ENCODE measurements around the gene SLC22A31. TPM values are rescaled to one million over a fixed set of nuclear protein-coding genes. Genes with fewer than 3 reads are reported as not detected.

Gene SLC22A31
- total and polyA plus RNA-seq, 9 of the 15 experiments (the other 6 are each of a cell fraction or from before 2014, with no cell fraction given), result 0.29 to 2.2 (median 0.47) TPM; not detected in 3

DNA sequence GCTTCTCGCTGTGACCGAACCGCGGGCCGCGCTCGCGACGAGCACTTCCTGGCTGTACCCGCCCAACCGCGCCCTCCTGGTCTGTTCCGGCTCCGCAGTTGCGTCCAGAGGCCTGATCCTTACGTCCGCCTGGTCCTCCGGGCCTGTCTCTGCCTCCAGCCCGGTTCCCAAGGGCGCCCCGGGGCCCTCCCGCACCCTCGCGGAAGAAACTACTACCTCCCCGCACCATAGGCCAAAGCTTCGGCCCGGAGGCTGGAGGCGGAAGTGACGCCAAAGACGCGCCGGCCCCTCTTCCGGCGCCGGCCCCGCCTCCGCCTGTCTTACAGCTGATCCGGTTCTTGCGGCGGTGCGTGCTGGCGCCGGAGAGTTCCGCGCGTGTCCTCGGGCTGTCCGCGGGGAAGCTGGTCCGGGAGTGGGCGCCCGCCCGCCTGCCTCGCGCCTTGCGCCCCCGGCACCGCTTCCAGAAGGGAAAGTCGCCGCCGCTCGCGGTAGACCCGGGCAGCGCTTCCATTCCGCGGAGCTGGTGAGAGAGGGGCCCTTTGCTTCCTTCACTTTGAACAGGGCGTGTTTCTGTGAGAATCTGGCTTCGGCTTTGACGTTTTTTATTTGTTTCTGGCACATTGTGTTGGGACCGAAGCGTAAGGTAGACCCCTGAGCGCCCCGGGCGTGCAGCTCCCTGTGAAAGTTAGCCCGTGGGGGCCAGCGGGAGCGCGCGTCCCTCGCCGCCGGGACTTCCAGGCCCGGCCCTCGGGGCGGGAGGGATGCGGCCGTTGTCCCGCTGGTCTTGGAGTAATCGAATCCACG is 17.3 kb upstream of the SLC22A31 start, which contains the start of gene ZNF778 (continued):
- TF ChIP-seq, protein P1, sequence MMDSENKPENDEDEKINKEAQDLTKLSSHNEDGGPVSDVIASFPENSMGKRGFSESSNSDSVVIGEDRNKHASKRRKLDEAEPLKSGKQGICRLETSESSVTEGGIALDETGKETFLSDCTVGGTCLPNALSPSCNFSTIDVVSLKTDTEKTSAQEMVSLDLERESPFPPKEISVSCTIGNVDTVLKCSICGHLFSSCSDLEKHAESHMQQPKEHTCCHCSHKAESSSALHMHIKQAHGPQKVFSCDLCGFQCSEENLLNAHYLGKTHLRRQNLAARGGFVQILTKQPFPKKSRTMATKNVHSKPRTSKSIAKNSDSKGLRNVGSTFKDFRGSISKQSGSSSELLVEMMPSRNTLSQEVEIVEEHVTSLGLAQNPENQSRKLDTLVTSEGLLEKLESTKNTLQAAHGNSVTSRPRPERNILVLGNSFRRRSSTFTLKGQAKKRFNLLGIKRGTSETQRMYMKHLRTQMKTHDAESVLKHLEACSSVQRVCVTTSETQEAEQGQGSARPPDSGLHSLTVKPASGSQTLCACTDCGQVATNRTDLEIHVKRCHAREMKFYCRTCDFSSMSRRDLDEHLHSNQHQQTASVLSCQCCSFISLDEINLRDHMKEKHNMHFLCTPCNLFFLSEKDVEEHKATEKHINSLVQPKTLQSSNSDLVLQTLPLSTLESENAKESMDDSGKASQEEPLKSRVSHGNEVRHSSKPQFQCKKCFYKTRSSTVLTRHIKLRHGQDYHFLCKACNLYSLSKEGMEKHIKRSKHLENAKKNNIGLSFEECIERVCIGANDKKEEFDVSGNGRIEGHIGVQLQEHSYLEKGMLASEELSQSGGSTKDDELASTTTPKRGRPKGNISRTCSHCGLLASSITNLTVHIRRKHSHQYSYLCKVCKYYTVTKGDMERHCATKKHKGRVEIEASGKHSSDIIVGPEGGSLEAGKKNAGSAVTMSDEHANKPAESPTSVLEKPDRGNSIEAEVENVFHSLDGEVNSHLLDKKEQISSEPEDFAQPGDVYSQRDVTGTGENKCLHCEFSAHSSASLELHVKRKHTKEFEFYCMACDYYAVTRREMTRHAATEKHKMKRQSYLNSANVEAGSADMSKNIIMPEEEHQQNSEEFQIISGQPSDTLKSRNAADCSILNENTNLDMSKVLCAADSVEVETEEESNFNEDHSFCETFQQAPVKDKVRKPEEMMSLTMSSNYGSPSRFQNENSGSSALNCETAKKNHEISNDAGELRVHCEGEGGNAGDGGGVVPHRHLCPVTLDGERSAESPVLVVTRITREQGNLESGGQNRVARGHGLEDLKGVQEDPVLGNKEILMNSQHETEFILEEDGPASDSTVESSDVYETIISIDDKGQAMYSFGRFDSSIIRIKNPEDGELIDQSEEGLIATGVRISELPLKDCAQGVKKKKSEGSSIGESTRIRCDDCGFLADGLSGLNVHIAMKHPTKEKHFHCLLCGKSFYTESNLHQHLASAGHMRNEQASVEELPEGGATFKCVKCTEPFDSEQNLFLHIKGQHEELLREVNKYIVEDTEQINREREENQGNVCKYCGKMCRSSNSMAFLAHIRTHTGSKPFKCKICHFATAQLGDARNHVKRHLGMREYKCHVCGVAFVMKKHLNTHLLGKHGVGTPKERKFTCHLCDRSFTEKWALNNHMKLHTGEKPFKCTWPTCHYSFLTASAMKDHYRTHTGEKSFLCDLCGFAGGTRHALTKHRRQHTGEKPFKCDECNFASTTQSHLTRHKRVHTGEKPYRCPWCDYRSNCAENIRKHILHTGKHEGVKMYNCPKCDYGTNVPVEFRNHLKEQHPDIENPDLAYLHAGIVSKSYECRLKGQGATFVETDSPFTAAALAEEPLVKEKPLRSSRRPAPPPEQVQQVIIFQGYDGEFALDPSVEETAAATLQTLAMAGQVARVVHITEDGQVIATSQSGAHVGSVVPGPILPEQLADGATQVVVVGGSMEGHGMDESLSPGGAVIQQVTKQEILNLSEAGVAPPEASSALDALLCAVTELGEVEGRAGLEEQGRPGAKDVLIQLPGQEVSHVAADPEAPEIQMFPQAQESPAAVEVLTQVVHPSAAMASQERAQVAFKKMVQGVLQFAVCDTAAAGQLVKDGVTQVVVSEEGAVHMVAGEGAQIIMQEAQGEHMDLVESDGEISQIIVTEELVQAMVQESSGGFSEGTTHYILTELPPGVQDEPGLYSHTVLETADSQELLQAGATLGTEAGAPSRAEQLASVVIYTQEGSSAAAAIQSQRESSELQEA (IDR thresholded peaks at IDR 0.05; ENCODE audit: low read depth), result no peak
- TF ChIP-seq NCOA2 (IDR thresholded peaks at IDR 0.05; ENCODE audit: partially characterized antibody in 2 of 2) (no peak), ZNF347 (CRISPR knock-in tag; IDR thresholded peaks at IDR 0.05; ENCODE audit: low read depth) (no peak), MECOM (CRISPR knock-in tag; IDR thresholded peaks at IDR 0.05) (no peak), IRF2 (CRISPR knock-in tag; IDR thresholded peaks at IDR 0.05) (no peak), NR2C2 (CRISPR knock-in tag; IDR thresholded peaks at IDR 0.05) (no peak), NR2C2 (tag; IDR thresholded peaks at IDR 0.05) (peak; percentile 26; the same call in 1 of the 2 replicates), POLR2AphosphoS5 (IDR thresholded peaks at IDR 0.05; ENCODE audit: control insufficient read depth, insufficient read depth, low read depth, low read length) (peak; percentile 85), DIDO1 (tag; IDR thresholded peaks at IDR 0.05; ENCODE audit: low read depth) (peak; percentile 53; the same call in 1 of the 2 replicates)
- TF ChIP-seq, protein P2, sequence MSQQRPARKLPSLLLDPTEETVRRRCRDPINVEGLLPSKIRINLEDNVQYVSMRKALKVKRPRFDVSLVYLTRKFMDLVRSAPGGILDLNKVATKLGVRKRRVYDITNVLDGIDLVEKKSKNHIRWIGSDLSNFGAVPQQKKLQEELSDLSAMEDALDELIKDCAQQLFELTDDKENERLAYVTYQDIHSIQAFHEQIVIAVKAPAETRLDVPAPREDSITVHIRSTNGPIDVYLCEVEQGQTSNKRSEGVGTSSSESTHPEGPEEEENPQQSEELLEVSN (IDR thresholded peaks at IDR 0.05; ENCODE audit: borderline replicate concordance in 1 of 2, extremely low read depth in 1 of 2, insufficient read depth in 1 of 2, insufficient read length in 1 of 2, low read depth in 1 of 2, low read length in 1 of 2, poor library complexity in 1 of 2, severe bottlenecking in 1 of 2), result peak in 1 of 2 experiments; percentile 64
- TF ChIP-seq, protein P3, sequence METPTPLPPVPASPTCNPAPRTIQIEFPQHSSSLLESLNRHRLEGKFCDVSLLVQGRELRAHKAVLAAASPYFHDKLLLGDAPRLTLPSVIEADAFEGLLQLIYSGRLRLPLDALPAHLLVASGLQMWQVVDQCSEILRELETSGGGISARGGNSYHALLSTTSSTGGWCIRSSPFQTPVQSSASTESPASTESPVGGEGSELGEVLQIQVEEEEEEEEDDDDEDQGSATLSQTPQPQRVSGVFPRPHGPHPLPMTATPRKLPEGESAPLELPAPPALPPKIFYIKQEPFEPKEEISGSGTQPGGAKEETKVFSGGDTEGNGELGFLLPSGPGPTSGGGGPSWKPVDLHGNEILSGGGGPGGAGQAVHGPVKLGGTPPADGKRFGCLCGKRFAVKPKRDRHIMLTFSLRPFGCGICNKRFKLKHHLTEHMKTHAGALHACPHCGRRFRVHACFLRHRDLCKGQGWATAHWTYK (CRISPR knock-in tag; IDR thresholded peaks at IDR 0.05), result peak; percentile 19; the same call in 1 of the 2 replicates
